IgD-negative memory B cell (primary cell): ENCODE data around the gene EFNA5. TPM values are rescaled to one million over a fixed set of nuclear protein-coding genes. Genes with fewer than 3 reads are reported as not detected.
A peak's percentile ranks its signal among the peaks of the same experiment; 100 is the strongest.

ENCODE experiments used
- H3K27ac Mint-ChIP-seq, 3 donors: one replicate each; pipeline ENCODE4 v1.8.0; 2020 to 2022; ENCODE audit warnings: mild to moderate bottlenecking in 3 of 3, mixed read lengths in 3 of 3, moderate library complexity in 1 of 3
- H3K27me3 Mint-ChIP-seq: one replicate; pipeline ENCODE4 v1.8.0; 2021; ENCODE audit warnings: mixed read lengths
- H3K36me3 Mint-ChIP-seq: one replicate; pipeline ENCODE4 v1.8.0; 2020; ENCODE audit warnings: mild to moderate bottlenecking, mixed read lengths
- H3K4me1 Mint-ChIP-seq, 3 donors: one replicate each; pipeline ENCODE4 v1.8.0; 2020 to 2022; ENCODE audit warnings: mixed read lengths in 3 of 3, mild to moderate bottlenecking in 1 of 3
- H3K4me3 Mint-ChIP-seq, 4 donors: one replicate each; pipeline ENCODE4 v1.8.0; 2020 to 2022; ENCODE audit warnings: mild to moderate bottlenecking in 4 of 4, mixed read lengths in 4 of 4, moderate library complexity in 3 of 4
- H3K9me3 Mint-ChIP-seq, 3 donors: one replicate each; pipeline ENCODE4 v1.8.0; 2020 to 2021; ENCODE audit warnings: mixed read lengths in 3 of 3, mild to moderate bottlenecking in 1 of 3
- polyA plus RNA-seq: library from polyadenylated mRNA; unstranded; fragments of 300-500 nt; fragmentation: Illumina TruSeq; gene quantifications from one replicate; pipeline ENCODE4 v1.2.3, GENCODE V29; 2021

Gene EFNA5
- polyA plus RNA-seq: not detected

DNA sequence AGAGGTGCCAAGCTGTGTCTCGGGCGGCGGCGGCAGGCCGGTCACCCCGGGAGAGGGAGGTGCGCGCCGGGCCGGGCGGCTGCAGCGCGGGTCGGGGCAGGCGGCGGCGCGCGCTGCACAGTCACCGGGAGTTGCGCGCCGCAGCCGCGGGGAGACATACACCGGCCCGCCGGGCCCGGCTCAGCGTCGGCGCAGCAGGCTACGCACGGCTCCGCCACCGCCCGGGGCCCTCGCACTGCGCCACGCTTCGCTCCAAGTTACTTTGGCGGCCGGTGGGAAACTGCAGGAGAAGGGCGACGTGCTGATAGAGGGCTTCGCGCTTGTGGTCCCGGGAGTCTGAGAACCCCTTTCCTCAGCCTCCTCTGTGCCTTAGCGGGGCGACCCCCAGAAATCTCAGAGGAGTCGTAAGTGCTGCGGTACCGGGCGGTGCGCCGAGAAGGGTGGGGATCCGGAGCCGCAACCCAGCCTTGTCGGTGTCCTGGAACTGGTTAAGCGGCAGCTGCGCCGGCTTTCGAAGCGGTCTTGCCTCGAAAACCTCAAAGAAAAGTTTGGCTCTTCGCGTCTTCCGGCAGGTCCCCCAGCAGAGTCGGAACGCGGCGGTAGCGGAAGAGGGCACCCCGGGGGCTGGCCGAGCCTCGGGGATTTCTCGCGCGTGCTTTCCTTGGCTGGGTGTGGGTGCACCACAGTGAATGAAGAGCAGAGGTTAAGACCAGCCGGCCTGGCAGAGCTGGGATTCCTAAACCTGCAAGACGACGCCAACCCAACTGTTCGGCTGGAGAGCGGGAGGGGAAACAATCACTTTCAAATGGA lies at the start of gene EFNA5:
Gene EFNA5, minus strand, starts transcription at position 6 of the 810 bp plus-strand sequence.
- peak within 1 kb of the TSS; percentile 55 to 93 (median 84) for H3K4me3 Mint-ChIP-seq

DNA sequence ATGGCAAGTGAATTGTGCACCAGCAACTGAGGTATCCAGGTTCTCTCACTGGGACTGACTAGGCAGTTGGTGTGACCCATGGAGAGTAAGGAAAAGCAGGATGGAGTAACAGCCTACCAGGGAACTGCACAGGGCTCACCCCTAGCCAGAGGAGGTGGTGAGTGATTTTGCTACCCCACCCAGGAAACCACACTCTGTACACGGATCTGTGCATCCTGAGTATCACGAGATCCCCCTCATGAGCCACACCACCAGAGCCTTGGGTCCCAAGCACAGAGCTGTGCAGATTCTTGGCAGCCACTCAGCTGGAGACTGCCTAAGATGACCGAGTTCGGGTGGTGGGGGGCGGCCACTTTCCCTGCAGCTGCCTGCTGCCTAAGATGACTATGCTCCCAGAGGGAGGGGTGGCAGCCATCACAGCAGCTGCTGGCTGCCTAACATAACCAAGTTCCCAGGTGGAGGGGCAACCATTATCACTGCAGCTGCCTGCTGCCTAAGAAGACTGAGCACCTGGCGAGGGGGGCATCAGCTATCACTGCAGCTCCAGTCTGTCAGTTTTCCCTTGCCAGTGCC lies 48.4 kb upstream of the EFNA5 start:
- peaks cover 2% of the 10 kb centered on the region for H3K27me3 Mint-ChIP-seq
- no peak overlapping the region for H3K27ac Mint-ChIP-seq
- H3K4me3 Mint-ChIP-seq: no peak overlapping the region
- H3K4me1 Mint-ChIP-seq: no peaks in the 10 kb centered on the region
- no peaks in the 10 kb centered on the region for H3K36me3 Mint-ChIP-seq
- peaks cover 6 to 31% (median 15%) of the 10 kb centered on the region in 3 donors for H3K9me3 Mint-ChIP-seq

More for the DNA sequence above, at the start of gene EFNA5:
- Mint-ChIP-seq H3K27ac (peak within 1 kb of the TSS in 2 of 3 donors; percentile 56 to 83), H3K9me3 (peaks cover 0 to 1% (median 0%) of the 10 kb centered on the region in 3 donors), H3K4me1 (peaks cover 12 to 21% (median 13%) of the 10 kb centered on the region in 3 donors), H3K27me3 (peaks cover 57% of the 10 kb centered on the region), H3K36me3 (no peaks in the 10 kb centered on the region)

DNA sequence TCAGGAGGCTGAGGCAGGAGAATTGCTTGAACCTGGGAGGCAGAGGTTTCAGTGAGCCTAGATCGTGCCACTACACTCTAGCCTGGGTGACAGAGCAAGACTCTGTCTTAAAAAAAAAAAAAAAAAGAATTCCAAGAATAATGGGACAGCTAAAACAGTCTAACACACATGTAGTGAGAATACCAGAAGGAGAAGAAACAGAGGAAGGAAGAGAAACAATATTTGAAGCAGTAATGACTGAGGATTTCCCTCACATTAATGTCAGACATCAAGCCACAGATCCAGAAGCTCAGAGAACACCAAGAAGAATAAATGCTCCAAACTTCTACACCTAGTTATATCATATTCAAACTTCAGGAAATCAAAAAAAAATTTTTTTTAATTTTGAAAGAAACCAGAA lies 47.1 kb upstream of the EFNA5 start:
- no peak overlapping the region for H3K27ac Mint-ChIP-seq
- no peak overlapping the region for H3K4me3 Mint-ChIP-seq
- H3K27me3 Mint-ChIP-seq: peaks cover 2% of the 10 kb centered on the region
- H3K4me1 Mint-ChIP-seq: no peaks in the 10 kb centered on the region
- no peaks in the 10 kb centered on the region for H3K36me3 Mint-ChIP-seq
- H3K9me3 Mint-ChIP-seq: peaks cover 6 to 26% (median 13%) of the 10 kb centered on the region in 3 donors

DNA sequence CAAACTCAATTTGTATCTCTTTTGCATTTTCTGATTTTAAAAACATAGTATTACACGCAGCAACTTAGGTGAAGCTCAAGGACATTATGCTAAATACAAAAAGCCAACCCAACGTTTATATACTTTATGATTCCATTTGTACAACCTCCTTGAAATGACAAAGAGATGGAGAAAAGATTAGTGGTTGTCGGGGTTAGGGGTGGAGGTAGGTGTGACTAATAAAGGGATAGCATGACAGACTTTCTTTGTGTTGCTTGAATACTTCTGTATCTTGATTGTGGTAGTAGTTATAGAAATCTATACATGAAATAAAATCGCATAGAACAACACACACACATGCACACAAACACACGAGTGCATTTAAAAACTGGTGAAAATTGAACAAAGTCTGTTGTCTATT lies 42.5 kb upstream of the EFNA5 start:
- no peak overlapping the region for H3K27ac Mint-ChIP-seq
- H3K27me3 Mint-ChIP-seq: peaks cover 2% of the 10 kb centered on the region
- H3K4me1 Mint-ChIP-seq: no peaks in the 10 kb centered on the region
- no peaks in the 10 kb centered on the region for H3K36me3 Mint-ChIP-seq
- no peak overlapping the region for H3K4me3 Mint-ChIP-seq
- H3K9me3 Mint-ChIP-seq: peaks cover 2 to 9% (median 3%) of the 10 kb centered on the region in 3 donors

DNA sequence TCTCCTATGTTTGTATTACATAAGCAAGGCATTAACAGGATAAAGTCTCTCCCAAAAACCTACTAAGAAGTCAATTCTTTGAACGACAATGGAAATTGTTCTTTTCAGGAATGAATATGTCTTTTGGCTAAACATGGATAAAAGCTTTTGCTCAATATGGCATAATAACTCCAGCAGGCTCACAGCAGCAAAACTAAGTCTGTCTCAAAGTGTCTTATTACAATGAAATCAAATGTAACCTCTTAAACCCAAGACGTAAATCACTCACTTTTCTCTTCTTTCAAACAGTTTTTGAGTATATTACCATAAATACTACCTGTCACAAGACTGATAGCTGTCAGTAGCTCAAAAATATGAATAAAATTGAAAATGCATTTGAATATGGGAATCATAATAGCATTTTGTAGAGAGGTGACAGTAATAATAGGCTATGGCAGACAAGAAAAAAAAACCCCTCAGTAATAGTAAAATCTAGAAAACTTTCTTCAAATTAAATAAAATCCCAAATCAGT lies 41.7 kb upstream of the EFNA5 start:
- H3K27ac Mint-ChIP-seq: no peak overlapping the region
- H3K36me3 Mint-ChIP-seq: no peaks in the 10 kb centered on the region
- H3K4me1 Mint-ChIP-seq: no peaks in the 10 kb centered on the region
- H3K9me3 Mint-ChIP-seq: peaks cover 2 to 10% (median 2%) of the 10 kb centered on the region in 3 donors
- H3K27me3 Mint-ChIP-seq: peaks cover 2% of the 10 kb centered on the region
- no peak overlapping the region for H3K4me3 Mint-ChIP-seq

DNA sequence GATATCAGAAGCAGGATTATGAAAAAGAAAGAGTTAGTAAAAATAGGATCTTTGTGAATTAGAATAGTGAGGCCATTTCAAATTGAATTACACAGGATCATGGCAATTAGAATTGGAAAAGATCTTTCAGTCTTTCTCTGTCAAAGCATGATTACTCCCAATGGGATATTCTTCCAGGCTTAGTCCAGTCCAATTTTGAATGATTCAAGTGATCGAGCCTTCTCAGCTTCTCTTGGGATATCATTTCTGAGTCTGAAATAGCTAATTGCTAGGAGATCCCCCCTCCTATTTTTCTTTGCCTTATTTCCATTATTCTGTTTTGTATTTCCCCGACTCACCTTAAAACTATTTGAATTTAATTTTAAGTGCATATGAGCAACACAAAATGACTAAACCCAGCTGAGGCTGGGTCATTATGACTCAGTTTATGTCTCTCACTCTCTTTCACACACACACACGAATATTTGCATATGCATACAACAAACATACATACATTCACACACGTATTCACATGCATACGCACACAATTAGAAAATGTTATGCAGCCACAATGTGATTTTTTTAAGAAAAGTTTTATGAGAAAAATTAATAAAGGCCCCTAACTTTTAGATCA lies 34.8 kb upstream of the EFNA5 start:
- Mint-ChIP-seq H3K27me3 (no peaks in the 10 kb centered on the region), H3K27ac (no peak overlapping the region), H3K36me3 (no peaks in the 10 kb centered on the region), H3K4me1 (no peaks in the 10 kb centered on the region), H3K9me3 (peaks cover 0 to 10% (median 3%) of the 10 kb centered on the region in 3 donors), H3K4me3 (no peak overlapping the region)

DNA sequence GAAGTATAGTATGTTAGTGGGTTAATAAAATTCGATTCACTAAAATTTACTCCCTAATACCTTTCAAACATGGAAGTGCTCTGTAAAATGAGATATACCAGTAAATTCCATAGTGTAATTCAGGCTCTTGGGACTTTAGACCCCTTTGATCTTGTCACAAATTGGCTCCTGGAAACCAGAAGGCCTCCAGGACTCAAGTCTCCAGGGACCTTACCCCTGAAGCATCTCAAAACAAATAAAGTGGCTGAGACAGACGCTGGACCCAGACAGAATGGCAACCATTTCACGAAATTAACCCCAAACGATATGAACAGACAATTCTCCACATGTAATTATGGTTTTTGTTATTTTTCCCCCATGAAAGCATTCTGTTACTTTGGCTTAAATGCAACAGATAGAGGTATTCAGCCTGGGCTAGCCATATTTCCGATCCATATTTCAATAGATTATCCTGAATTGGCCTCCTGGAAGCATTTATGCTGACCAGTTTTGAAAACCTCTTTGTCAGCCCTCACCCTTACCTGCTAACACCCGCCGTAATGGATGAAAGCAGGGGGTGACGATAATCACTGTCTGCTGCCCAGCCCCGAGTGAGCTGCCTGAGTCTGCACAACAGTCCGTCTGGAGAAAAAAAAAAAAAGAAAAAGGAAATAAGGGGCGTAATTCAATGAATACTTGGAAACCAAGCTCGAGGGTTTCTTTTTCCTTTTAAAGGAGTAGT lies 34.1 kb upstream of the EFNA5 start:
- H3K27me3 Mint-ChIP-seq: no peaks in the 10 kb centered on the region
- H3K9me3 Mint-ChIP-seq: peaks cover 0 to 10% (median 3%) of the 10 kb centered on the region in 3 donors
- no peaks in the 10 kb centered on the region for H3K4me1 Mint-ChIP-seq

DNA sequence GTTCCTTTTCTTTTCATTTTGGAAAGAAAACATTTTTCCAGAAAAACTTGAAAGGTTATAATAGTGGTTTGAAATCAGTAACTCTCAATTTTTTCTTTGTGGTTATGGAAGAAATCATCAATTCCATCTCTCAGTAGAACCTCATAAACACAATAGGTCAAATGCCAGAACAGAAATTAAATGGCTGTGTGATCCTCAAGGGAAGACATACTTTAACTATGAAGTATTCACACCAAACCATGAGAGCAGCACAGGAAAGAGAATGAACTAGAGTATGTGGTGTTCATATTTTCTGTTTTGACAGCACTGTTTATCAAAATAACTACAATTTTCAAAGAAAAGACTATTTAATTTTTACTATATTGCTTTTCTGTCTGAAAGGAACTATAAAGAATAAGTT lies 29.7 kb upstream of the EFNA5 start:
- Mint-ChIP-seq H3K4me3 (no peak overlapping the region), H3K9me3 (no peaks in the 10 kb centered on the region), H3K27me3 (no peaks in the 10 kb centered on the region)

More for the DNA sequence above, 34.1 kb upstream of the EFNA5 start:
- H3K36me3 Mint-ChIP-seq: no peaks in the 10 kb centered on the region
- H3K4me3 Mint-ChIP-seq: no peak overlapping the region
- H3K27ac Mint-ChIP-seq: no peak overlapping the region

DNA sequence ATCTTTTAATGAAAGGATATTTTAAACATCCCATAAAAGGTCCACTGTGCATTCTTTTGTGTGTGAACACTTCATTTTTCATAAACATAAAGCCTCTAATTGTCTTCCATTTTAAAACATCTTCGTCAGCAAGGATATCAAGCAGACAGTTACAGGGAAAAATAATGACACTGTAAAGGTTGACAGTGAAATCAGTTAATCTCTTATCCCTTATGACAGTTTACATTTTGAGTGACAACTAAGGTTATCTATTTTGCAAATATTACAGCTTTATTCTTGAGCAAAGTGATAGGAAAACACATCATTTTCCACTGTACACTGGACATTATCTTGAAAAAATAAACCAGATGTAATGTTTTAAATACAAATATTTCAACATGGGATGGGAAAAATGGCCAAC lies 28.7 kb upstream of the EFNA5 start:
- Mint-ChIP-seq H3K4me3 (no peak overlapping the region), H3K27ac (no peak overlapping the region), H3K9me3 (peaks cover 0 to 2% (median 0%) of the 10 kb centered on the region in 3 donors), H3K4me1 (no peaks in the 10 kb centered on the region), H3K36me3 (no peaks in the 10 kb centered on the region), H3K27me3 (no peaks in the 10 kb centered on the region)

More for the DNA sequence above, 29.7 kb upstream of the EFNA5 start:
- no peak overlapping the region for H3K27ac Mint-ChIP-seq
- H3K36me3 Mint-ChIP-seq: no peaks in the 10 kb centered on the region
- no peaks in the 10 kb centered on the region for H3K4me1 Mint-ChIP-seq

DNA sequence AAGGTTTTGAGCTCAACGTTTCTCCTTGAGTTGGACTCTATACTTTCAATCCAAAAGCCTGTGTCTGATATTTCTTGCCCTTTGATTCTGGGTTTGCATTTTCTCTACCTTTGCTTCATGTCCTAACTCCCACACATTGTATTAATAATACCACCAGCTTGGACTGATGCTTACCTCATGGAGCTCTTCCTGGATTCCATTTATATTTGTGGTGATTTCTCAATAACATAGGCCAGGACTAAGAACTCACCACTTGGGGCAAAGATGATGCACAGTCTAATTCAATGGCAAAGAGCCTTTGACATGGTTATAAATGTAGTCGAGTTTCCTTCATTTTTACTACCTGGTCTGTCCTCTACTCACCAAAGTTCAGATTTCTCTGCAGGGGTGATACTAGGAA lies 27.5 kb upstream of the EFNA5 start:
- no peak overlapping the region for H3K27ac Mint-ChIP-seq
- no peak overlapping the region for H3K4me3 Mint-ChIP-seq
- H3K27me3 Mint-ChIP-seq: no peaks in the 10 kb centered on the region
- no peaks in the 10 kb centered on the region for H3K4me1 Mint-ChIP-seq
- H3K36me3 Mint-ChIP-seq: no peaks in the 10 kb centered on the region
- H3K9me3 Mint-ChIP-seq: peaks cover 0 to 2% (median 0%) of the 10 kb centered on the region in 3 donors

DNA sequence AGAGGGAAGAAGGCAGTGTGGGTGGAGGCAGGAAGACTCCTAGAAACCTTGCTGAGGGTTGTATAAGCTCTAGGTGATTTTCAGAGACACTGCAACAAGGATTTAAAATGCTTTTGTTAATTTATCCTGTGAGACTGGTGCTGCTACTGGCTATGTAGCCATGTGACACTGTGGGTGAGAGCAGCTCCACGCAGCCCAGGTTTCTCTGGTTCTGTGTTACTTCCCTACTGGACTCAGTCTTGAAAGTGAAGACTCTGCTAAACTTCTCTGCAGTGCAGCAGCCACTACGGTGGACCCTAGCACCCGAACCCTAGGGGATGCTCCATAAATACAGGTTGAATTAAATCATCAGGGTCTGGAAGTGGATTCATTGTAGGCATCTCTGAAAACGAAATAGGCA lies 25.8 kb upstream of the EFNA5 start:
- H3K9me3 Mint-ChIP-seq: peaks cover 0 to 4% (median 2%) of the 10 kb centered on the region in 3 donors
- H3K27ac Mint-ChIP-seq: no peak overlapping the region
- no peak overlapping the region for H3K4me3 Mint-ChIP-seq
- H3K4me1 Mint-ChIP-seq: no peaks in the 10 kb centered on the region
- H3K36me3 Mint-ChIP-seq: peaks cover 2% of the 10 kb centered on the region
- peaks cover 2% of the 10 kb centered on the region for H3K27me3 Mint-ChIP-seq

DNA sequence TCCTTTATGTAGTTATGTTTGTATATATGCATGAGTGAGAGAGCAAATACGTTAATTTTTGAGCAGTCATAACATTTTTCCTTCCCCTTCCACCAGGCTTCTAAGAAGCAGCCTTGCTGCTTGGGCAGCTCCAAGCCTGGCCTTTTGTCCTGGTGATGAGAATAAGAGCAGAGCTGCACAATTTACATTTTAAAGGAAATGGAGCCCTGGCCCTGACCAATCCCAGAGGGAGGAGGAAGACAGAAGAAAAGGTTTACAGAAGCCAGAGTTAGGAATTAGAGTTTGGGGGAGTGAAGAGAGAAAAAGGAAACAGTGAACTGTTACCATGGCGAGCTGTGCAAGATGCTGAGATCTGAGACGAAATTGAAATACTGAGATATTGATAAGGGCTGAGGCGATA lies 25.3 kb upstream of the EFNA5 start:
- Mint-ChIP-seq H3K36me3 (peaks cover 2% of the 10 kb centered on the region), H3K4me3 (no peak overlapping the region), H3K9me3 (peaks cover 0 to 4% (median 2%) of the 10 kb centered on the region in 3 donors), H3K4me1 (no peaks in the 10 kb centered on the region), H3K27ac (no peak overlapping the region), H3K27me3 (peaks cover 2% of the 10 kb centered on the region)

DNA sequence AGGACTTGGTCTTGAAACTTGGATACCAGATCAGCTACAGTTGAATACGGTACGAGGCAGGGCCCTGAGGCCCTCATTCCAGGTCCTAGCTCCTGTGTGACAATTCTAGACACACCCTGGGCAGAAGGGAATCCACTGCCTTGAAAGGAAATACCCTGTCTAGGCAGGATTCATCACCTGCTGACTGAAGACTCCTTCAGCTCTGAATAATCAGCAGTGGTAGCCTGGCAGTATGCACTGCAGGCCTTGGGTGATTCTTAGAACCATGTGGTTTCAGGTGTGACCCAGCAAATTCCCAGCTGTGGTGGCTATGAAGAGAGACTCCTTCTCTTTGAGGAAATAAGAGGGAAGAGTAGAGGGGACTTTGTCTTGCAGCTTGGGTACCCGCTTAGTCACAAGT lies 17.2 kb upstream of the EFNA5 start:
- Mint-ChIP-seq H3K4me1 (no peaks in the 10 kb centered on the region), H3K27me3 (peaks cover 5% of the 10 kb centered on the region), H3K36me3 (peaks cover 9% of the 10 kb centered on the region), H3K27ac (no peak overlapping the region), H3K4me3 (no peak overlapping the region), H3K9me3 (peaks cover 0 to 15% (median 2%) of the 10 kb centered on the region in 3 donors)

DNA sequence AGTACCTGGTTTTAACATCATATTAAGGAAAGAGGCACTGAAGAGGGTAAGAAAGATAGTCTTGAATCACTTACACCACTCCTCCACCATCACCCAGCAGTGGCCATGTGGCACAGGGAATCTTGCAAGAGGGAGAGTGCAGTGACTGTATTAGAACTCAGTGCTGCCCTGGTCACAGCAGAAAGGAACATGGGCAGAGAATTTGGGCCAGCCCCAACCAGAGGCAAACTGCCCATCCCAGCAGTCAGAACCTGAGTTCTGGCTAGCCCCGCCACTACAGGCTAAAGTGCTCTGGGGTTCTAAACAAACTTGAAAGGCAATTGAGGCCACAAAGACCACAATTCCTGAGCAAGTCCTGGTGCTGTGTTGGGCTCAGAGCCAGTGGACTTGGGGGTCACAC lies 16.7 kb upstream of the EFNA5 start:
- H3K27ac Mint-ChIP-seq: peak overlapping the region in 1 of 3 donors; percentile 32
- H3K9me3 Mint-ChIP-seq: peaks cover 0 to 15% (median 2%) of the 10 kb centered on the region in 3 donors
- H3K4me3 Mint-ChIP-seq: no peak overlapping the region
- no peaks in the 10 kb centered on the region for H3K4me1 Mint-ChIP-seq
- H3K27me3 Mint-ChIP-seq: peaks cover 4% of the 10 kb centered on the region
- peaks cover 9% of the 10 kb centered on the region for H3K36me3 Mint-ChIP-seq

DNA sequence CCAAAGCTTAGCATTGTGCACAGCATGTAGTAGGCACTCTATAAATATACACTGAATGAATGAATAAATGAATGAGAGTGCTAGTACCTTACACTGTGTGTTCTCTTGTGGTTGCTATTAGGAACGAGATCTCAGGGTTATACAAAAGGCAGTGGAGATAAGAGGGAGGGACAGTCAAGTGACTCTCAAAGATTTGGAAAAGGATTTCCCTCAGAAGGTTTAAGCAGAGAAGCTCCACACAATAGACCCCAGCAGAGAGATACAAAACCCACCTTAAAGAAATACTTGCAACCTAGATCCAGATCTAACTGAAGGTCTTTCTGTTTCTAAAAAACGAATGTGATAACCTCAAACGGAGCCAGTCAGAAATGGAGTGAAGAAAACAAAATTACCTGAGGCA lies 11.8 kb upstream of the EFNA5 start:
- Mint-ChIP-seq H3K27ac (no peak overlapping the region), H3K9me3 (peaks cover 0 to 3% (median 0%) of the 10 kb centered on the region in 3 donors), H3K4me1 (no peaks in the 10 kb centered on the region)

More for the DNA sequence above, 11.8 kb upstream of the EFNA5 start:
- no peak overlapping the region for H3K4me3 Mint-ChIP-seq
- H3K36me3 Mint-ChIP-seq: no peaks in the 10 kb centered on the region
- peaks cover 12% of the 10 kb centered on the region for H3K27me3 Mint-ChIP-seq
